Esophagus muscularis mucosa (tissue), 4 donors: ENCODE data around the gene LAPTM5. TPM values are rescaled to one million over a fixed set of nuclear protein-coding genes. Genes with fewer than 3 reads are reported as not detected.

Experiments
- DNase-seq: peaks from one replicate; pipeline ENCODE4 v3.0.0-alpha.2; 2017; ENCODE audit errors: extremely low spot score
- H3K27ac ChIP-seq, 4 donors: fragments of 200-600 bp; sonication (generic); replicated peaks in 1 of 4; 1 replicate in 3 of 4; 2 replicates in 1 of 4; pipeline ENCODE4 v1.5.1; 2016 to 2019; ENCODE audit warnings: mild to moderate bottlenecking in 1 of 4
- H3K27me3 ChIP-seq, 4 donors: fragments of 200-600 bp; sonication (generic); one replicate each; pipeline versions ENCODE4 v1.5.1 to v1.6.0; 2016 to 2019
- H3K36me3 ChIP-seq, 4 donors: fragments of 200-600 bp; sonication (generic); one replicate each; pipeline ENCODE4 v1.5.1; 2016 to 2019
- H3K4me1 ChIP-seq, 4 donors: fragments of 200-600 bp; sonication (generic); one replicate each; pipeline ENCODE4 v1.5.1; 2016 to 2019
- H3K4me3 ChIP-seq, 4 donors: fragments of 200-600 bp; sonication (generic); 1 replicate in 2 of 4; 2 replicates in 2 of 4; pipeline ENCODE4 v1.5.1; 2016 to 2019; ENCODE audit warnings: mild to moderate bottlenecking in 4 of 4, moderate library complexity in 1 of 4
- H3K9me3 ChIP-seq, 4 donors: fragments of 200-600 bp; sonication (generic); 1 replicate in 3 of 4; 2 replicates in 1 of 4; pipeline ENCODE4 v1.5.1; 2016 to 2019
- CTCF ChIP-seq, 3 experiments: fragments of 200-600 bp in 2 of 3; fragments of 450-650 bp in 1 of 3; sonication (generic) in 2 of 3; IDR thresholded peaks; one replicate each; pipeline ENCODE4 v1.5.1; 2017 to 2019; ENCODE audit warnings: antibody characterized with exemption in 3 of 3, mild to moderate bottlenecking in 2 of 3, moderate library complexity in 1 of 3
- EP300 ChIP-seq: sonication (generic); formaldehyde crosslinking; IDR thresholded peaks from one replicate; pipeline ENCODE4 v1.6.1; 2017; ENCODE audit warnings: antibody characterized with exemption
- POLR2A ChIP-seq: fragments of 450-650 bp; IDR thresholded peaks from one replicate; pipeline ENCODE4 v1.6.1; 2017; ENCODE audit warnings: antibody characterized with exemption, moderate library complexity, mild to moderate bottlenecking, low read depth
- POLR2AphosphoS5 ChIP-seq, 2 donors: sonication (generic); formaldehyde crosslinking; IDR thresholded peaks; one replicate each; pipeline ENCODE4 v1.6.1; 2017; ENCODE audit warnings: antibody characterized with exemption in 2 of 2
- WGBS: methylation state at CpG from one replicate; pipeline ENCODE4 v1.1.5; 2018; 5-methylcytosine and 5-hydroxymethylcytosine counted together
- intact Hi-C: fragments of 100-400 bp; cut with DNase I; formaldehyde crosslinking; loops from one replicate; pipeline ENCODE4 v1.15.1; 2023
- total RNA-seq, 4 donors: library from RNA; depleted of rRNA; stranded (reverse); fragments of >200 nt; gene quantifications; one replicate each; pipeline versions ENCODE4 v1.1.0 to v1.2.1, GENCODE V29; 2016

LAPTM5 gene
- total RNA-seq, 4 donors from 2014 or later: 32.4 to 83.7 (median 36.3) TPM

- no peaks in the 10 kb centered on the region for H3K9me3 ChIP-seq
- H3K36me3 ChIP-seq: no peaks in the 10 kb centered on the region
- 90% methylated on average over 21 of the region's 21 CpGs for WGBS
- DNase-seq: no peak
- intact Hi-C loops: loop anchor here (10.0 kb wide), 1 partner anchor 1553 kb away; the partner anchor contains the start of genes MECR and PTPRU
- H3K27me3 ChIP-seq: peaks cover 0 to 20% (median 0%) of the 10 kb centered on the region in 4 donors
- TF ChIP-seq CTCF (IDR thresholded peaks at IDR 0.05) (no peak), EP300 (no peak), POLR2AphosphoS5 (IDR thresholded peaks at IDR 0.05) (no peak), POLR2A (no peak)
- peaks cover 6 to 12% (median 8%) of the 10 kb centered on the region in 4 donors for H3K4me1 ChIP-seq
- H3K27ac ChIP-seq: no peak overlapping the region
- H3K4me3 ChIP-seq: no peak overlapping the region
Observed at GRCh38 chr1:30787856-30788495, 30.4 kb upstream of the LAPTM5 start.

DNA sequence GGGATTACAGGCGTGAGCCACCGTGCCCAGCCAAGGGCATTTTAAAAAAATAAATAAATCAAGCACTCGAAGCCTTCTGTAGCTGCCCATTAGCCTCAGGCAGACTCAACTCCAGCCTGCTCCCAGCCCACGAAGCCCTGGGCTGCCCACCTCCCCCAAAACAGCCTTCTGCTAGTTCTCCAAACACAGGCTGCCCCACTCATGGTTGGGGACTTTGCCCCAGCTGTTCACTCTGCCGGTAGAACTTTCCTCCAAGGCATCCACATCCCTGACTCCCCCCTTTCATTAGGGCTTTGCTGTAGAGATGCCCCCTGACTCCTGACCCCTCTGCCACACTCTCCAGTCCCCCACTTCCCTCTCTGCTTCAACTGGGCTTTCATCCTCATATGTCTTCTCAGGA, 29.7 kb upstream of the LAPTM5 start:
- Histone ChIP-seq H3K9me3 (no peaks in the 10 kb centered on the region), H3K27ac (no peak overlapping the region), H3K36me3 (no peaks in the 10 kb centered on the region), H3K4me3 (no peak overlapping the region), H3K27me3 (peaks cover 0 to 20% (median 0%) of the 10 kb centered on the region in 4 donors), H3K4me1 (peaks cover 12 to 19% (median 14%) of the 10 kb centered on the region in 4 donors)
- DNase-seq: no peak
- intact Hi-C loops: loop anchor here (10.0 kb wide), 1 partner anchor 1552 kb away; the partner anchor contains the start of genes MECR and PTPRU
- TF ChIP-seq POLR2A: no peak
- TF ChIP-seq POLR2AphosphoS5 (IDR thresholded peaks at IDR 0.05): no peak
- 87% methylated on average over 5 of the region's 5 CpGs for WGBS

DNA sequence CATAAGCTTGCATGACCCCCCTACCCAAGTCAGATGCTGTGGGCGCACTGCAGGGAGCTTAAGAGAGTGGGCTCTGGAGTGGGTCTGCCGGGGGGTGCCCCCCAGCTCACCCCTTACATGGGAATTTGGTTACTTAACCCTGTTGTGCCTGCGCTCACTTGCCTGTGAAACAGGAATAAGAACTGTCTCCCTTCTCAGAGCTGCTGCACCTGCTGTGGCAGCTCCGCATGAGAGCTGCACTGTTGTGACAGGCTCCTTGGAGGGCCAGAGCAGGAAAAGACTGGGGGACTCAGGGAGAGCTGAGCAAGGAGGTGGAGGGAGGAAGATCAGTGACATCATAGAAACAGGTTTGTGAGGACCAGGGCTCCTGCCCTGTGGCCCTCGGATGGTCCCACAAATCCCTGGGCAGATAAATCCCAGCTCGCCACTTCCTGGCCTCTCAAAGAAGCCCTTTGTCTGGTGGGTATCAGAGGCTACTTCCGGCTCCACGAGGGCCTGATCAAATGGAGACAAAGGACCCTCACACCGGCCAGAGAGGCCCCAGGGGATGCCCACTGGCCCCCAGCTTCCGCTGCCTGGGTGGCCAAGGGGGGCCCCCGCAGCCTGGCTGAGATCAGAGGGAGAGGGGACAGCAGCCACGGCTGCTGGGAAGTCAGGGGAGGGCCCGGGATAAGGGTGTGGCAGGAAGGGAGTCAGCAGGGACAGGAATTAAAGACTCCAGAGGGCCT, 28.9 kb upstream of the LAPTM5 start:
- no peaks in the 10 kb centered on the region for H3K9me3 ChIP-seq
- H3K27ac ChIP-seq: peak overlapping the region in 2 of 4 donors; percentile 3 to 44
- no peak for TF ChIP-seq POLR2AphosphoS5 (IDR thresholded peaks at IDR 0.05)
- TF ChIP-seq POLR2A: no peak
- TF ChIP-seq EP300: no peak
- no peak for TF ChIP-seq CTCF (IDR thresholded peaks at IDR 0.05)
- no peak for DNase-seq
- H3K4me3 ChIP-seq: no peak overlapping the region
- H3K4me1 ChIP-seq: peaks cover 12 to 23% (median 15%) of the 10 kb centered on the region in 4 donors
- H3K36me3 ChIP-seq: no peaks in the 10 kb centered on the region
- H3K27me3 ChIP-seq: peaks cover 0 to 26% (median 0%) of the 10 kb centered on the region in 4 donors
- WGBS: 74% methylated on average over 13 of the region's 13 CpGs
- intact Hi-C loops: loop anchor here (10.0 kb wide), 1 partner anchor 1552 kb away; the partner anchor contains the start of genes MECR and PTPRU

DNA sequence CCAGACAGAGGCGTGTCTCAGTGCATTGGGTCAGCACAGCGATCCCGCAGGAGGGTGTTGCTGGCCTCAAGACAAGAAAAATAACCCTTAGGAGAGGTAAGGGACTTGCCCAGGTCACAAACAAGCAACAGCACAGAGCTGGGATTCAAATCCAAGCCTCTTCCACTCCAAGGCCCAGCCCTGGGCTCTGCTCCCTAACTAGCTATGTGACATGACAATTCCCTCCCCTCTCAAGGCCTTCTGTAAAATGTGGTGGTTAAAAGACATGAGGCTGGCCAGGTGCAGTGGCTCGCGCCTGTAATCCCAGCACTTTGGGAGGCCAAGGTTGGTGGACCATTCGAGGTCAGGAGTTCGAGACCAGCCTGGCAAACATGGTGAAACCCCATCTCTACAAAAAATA, 28.1 kb upstream of the LAPTM5 start:
- Histone ChIP-seq H3K36me3 (no peaks in the 10 kb centered on the region), H3K4me1 (peaks cover 12 to 23% (median 15%) of the 10 kb centered on the region in 4 donors), H3K9me3 (no peaks in the 10 kb centered on the region), H3K27me3 (peaks cover 0 to 28% (median 0%) of the 10 kb centered on the region in 4 donors), H3K4me3 (no peak overlapping the region), H3K27ac (no peak overlapping the region)
- no peak for DNase-seq
- 94% methylated on average over 7 of the region's 7 CpGs for WGBS
- intact Hi-C loops: loop anchor here (10.0 kb wide), 1 partner anchor 1551 kb away; the partner anchor contains the start of genes MECR and PTPRU
- no peak for TF ChIP-seq POLR2AphosphoS5 (IDR thresholded peaks at IDR 0.05)

DNA sequence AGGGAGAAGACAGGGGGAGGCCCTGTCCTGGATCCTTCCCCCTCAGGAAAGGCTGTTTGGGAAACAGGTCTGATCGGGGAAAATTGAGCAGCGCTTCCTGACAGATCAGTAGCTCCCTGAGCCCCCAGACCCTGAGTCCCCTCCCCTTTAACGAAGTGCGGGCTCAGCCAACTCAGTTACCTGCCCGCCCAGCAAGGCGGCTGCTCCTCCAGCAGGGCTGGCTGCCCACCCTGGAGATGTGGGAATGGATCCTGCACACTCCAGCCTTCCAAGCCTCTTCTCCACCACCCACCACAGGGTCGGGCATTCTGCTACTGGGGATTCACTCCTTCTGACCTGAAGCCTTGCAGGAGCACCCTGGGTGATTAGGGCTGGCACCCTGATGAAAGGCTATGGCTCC, 27.6 kb upstream of the LAPTM5 start:
- 96% methylated on average over 5 of the region's 7 CpGs for WGBS
- Histone ChIP-seq H3K27ac (no peak overlapping the region), H3K4me1 (peaks cover 12 to 23% (median 15%) of the 10 kb centered on the region in 4 donors), H3K27me3 (peaks cover 0 to 28% (median 0%) of the 10 kb centered on the region in 4 donors), H3K9me3 (no peaks in the 10 kb centered on the region), H3K4me3 (no peak overlapping the region), H3K36me3 (no peaks in the 10 kb centered on the region)
- intact Hi-C loops: loop anchor here (10.0 kb wide), 1 partner anchor 1550 kb away; the partner anchor contains the start of genes MECR and PTPRU
- TF ChIP-seq CTCF (IDR thresholded peaks at IDR 0.05): no peak
- no peak for TF ChIP-seq POLR2AphosphoS5 (IDR thresholded peaks at IDR 0.05)
- no peak for TF ChIP-seq EP300
- no peak for TF ChIP-seq POLR2A
- DNase-seq: no peak
